Mucosa of gallbladder (tissue), 1 donor: ENCODE results near the gene GRIK1. TPM values are rescaled to one million over a fixed set of nuclear protein-coding genes. Genes with fewer than 3 reads are reported as not detected.
"Not testable (repeated sequence)": the region's sequence is repeated elsewhere in the genome, so short reads cannot be mapped to it uniquely, and the experiment has no call there.

Experiments
- DNase-seq: peaks from one replicate; pipeline ENCODE4 v3.0.0-alpha.2; 2020; ENCODE audit warnings: low spot score
- total RNA-seq: library from RNA; stranded (reverse); gene quantifications from one replicate; pipeline ENCODE4 v1.2.1, GENCODE V29; 2021
- donor health status: DM: no; HTN: no; CAD: no.

GRIK1 gene
- total RNA-seq, 1 donor from 2014 or later = not detected

DNA sequence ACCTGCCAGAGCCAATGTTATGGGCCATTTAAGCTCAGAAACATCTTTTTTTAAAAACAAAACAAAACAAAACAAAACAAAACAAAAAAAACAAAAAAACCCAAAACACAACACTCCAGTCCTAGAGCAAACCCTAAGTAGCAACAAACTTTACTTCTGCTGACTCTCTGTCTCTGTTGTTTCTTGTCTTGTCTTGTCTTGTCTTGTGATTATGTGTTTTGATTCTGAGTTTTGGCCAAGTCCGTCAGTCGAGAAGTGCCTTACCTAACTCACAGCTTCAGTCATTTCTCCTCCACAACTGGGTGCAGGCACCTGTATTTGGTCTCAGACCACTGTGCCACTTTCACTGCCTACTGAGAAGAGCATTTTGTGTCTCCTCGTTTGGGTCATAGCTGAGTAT is 333.2 kb downstream of the GRIK1 start:
- DNase-seq = no peak

DNA sequence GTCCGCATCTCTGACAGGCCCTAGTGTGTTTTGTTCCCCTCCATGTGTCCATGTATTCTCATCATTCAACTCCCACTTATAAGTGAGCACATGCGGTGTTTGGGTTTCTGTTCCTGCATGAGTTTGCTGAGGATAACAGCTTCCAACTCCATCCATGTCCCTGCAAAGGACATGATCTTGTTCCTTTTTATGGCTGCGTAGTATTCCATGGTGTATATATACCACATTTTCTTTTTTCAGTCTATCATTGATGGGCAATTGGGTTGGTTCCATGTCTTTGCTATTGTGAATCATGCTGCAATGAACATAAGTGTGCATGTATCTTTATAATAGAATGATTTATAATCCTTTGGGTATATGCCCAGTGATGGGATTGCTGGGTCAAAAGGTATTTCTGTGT is 334.6 kb downstream of the GRIK1 start:
- not testable (repeated sequence) for DNase-seq

DNA sequence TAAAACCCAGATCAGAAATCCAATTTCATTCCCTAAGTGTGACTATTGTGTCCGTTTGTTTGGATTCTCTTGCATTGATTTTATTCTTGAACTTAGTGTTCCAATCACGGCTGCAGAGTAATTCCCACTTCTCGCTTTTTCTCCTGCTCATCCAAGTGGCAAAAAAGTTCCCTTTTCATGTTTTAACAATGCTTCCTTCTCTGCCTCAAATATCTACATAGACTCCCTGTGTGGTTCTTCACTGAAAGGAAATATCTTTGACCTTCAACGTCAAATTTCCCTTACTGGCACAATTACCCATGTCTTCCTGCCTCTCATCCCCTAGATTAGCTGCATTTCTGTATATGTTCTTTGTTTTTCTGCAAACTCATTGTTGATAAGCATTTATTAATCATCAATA is 335.7 kb downstream of the GRIK1 start:
- DNase-seq = no peak

DNA sequence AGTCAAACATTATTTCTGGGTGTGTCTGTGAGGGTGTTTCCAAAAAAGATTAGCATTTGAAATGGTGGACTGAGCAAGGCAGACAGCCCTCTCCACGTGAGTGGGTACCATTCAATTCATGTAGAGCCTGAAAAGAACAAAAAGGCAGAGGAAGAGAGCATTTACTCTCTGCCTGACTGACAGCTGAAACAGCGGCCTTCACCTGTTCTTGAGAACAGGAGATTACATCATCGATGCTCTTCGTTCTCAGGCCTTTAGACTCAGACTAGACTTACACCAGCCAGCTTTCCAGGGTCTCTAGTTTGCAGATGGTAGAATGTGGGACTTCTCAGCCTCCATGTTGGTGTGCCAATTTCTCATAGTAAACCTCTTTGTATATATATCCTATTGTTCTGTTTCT is 338.7 kb downstream of the GRIK1 start:
- no peak for DNase-seq

DNA sequence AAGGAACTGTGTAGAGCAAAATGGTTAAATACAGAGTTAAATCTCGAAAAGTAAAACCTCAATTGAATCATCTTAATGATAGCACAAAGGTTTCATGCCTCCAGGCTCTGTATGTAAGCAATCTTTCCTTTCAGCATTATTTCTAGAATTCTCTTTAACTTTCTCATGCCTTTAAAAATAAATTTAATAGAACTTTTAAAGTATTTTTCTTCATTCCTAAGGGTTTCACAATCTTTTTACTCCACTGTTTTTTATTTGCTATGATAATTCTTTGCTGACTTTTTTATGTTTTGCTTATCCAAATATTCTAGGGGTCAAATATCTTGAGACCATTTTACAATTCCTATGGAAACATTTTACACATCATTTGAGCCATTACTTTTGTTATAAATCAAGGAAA is 353.1 kb downstream of the GRIK1 start:
- DNase-seq = no peak

DNA sequence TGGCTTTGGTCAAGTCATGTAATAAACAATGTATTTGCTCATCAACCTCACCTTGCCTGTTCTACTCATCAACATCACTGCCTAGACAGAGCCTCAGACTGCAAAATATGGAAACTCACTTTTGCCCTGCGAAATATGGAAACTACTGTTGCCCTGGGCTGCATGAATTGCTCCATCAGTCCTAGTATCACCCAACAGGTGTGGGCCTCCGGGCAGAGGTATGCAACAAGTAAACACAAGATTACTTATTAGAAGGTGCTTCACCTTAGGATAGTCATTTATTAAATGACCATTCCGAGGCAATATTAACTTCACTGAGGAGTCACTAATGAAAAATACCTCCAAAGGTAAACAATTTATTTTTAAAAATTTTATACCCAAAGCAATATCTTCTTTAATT is 354.3 kb downstream of the GRIK1 start:
- peak; percentile 47 for DNase-seq

DNA sequence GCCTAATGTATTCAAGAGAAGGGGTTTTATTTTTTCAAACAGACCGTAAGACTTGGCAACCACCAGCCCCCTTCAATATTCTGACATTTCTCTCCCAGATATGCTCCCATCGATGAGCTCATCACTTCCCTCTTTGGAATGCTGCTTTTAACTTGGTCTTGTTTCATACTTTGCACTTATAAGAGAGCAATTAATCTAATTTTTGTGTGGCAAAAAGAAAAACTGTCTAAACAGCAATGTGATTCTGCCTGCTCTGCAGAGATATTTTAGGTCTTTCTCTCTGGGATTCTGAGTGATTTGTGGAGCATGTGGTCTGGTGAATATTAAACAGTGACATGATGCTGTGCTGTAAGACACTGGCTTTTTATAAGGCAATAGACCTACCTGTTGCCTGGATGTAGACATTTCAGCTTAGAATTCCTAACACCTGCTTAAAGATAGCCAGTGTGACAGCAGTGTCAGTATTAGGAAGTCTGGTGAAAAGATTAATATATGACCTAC is 356.3 kb downstream of the GRIK1 start:
- no peak for DNase-seq

DNA sequence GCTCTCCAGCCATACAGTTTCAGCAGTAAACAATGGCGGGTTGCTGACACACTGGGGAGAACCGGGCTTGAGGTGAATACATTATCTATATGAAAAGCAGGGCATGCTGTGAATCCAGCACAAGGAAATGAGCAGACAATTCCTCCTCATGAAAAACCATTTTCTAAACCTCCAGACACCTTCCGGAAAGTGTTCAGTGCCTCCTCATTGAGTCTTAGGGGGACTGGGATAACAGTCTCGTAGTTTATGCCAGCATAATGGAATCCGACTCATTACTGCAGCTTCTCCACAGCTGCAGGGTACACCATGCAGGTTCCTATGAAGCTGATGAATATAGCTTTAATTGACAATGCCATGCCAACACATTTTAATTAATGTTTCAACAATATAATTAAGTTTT is 356.9 kb downstream of the GRIK1 start:
- no peak for DNase-seq

DNA sequence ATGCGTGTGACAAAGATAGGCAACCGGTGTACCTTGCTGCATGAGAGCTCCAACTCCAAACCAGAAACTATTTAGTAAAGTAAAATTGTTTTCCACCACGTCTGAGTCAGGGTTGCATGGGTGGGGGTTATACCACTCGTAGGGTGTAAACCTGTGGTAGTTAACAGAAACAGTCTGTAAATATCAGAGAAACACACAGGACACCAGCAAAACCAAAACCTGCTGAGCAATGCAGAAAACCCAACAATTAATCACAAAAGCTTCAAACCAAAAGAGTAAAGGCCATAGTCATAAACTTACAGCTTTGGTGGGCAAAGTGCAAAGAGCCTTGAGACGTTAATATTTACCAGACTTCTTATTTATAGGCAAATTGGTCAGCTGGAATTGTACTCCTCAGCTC is 358.4 kb downstream of the GRIK1 start:
- DNase-seq = no peak

DNA sequence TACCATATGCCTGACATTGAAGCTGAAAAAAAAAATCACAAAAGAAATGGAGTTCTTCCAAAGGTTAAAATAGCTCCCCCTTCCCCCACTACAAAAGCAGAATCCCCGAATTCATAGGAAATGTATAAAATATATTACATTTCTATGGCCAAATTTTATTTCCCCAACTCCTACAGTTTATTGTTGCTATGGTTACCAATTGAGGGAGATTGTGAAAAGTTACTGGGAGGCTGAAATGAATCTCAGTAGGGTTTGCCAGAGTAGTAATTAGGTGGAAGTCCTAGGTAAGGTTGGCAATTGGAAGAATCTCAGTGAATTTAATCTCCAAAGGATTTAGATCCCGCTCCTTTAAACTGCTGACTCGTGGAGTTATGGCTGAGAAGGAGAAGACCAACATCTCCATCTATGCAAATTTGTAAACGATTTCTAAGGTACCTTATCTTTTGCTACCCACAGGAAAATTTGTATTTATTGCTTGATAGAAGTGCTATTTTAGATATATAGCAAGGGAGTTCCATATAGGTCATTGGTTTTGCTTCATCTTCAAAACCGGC is 359.0 kb downstream of the GRIK1 start:
- DNase-seq = no peak

DNA sequence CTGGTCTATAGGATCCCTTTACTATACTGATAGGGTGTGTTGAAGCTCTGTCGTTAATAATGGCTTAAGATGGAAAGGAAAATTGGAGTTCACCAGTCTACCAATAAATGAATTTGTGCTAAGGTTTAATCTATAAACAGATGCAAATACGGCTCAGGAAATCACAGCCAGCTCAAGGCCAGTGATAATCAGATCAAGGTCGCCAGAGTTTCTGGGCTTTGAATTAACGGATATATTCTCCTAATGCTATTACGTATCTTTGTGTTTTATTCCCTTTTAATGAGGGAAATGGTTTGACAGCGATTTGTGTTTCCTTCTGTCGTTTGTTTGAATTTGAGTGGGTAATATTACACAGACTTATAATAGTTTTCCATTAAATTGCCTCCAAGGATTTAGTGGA is 361.5 kb downstream of the GRIK1 start:
- no peak for DNase-seq

DNA sequence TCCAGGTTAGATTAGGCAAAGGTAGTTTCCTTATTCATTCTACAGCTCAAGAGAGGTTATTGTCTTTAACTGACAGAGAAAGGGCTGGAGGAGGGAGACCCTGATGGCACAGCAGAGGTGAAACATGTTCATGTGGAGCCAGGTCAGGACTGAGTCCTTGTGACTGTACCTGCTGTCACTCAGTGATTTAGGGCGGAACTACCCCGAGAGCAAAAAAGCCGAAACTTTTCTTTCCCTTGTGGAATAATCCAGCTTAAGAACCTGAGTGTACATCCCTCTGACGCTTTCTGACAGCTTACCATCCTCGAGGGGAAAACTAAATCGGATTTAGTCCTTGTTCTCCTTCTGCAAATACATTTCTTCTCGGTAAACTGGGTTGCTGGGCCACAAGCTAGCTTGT is 367.8 kb downstream of the GRIK1 start:
- no peak for DNase-seq

DNA sequence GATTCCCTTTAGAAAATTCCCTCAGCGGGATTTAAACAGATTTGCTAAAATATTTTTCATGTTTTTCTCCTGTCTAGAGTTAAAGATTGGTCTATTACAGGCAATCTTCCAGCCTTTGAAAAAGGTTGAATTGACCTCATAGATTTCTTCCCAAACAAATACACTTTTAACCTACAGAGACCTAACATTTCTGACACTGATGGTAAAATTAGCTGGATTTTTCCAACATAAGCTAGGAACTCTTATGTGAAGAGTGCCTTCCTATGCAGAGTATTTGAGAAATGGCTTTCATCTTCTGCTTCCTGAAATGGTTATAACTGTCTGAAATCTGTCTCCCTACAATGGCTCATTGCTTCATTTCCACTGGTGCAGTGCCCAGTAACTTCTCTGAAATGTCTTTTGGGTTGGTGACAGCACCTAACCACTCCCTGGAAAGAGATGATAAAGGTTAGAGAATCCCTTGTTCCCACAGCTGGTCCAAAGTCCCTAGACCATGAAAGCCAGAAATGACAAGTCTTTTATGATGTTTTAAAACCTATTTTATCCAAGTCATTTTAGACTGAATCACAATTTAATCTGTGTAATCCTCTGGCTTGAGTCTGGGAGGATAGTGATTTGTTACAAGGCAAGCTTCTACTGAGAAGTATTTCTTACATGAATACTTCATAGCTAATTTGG is 371.6 kb downstream of the GRIK1 start:
- DNase-seq = no peak

DNA sequence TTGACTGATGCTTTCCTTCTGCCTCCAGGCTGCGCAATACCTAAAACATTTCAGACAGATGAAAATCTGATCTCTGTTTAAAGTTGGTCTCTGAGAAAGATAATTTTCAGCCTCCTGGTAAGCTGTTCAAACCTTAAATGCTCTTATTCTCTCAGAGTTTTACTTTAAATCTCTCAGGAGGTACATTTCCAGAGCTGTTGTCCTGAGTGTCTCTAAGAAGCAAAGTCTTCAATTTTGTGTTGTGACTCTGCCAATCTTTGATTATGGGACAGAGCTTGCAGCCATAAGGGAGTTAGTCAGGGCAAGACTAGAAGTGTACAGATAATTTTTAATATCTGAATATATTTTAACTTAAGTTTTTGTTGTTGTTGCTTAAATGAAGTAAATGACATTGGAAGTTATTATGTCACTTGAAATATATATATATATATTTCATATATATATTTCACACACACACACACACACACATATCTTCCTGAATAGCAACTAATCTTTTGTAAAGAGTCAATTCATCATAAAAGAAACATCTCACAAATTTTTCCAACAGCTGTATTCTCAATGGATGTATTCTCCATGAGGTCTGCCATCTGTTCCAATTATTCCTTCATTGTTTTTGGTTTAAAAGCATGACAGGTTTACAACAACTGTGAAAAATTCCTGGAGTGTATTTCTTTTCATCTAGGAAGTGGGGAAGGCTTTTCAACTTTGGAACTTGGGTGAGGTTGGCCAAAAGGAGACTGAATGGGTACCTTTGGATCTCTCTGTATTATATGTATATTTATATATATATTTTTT is 381.7 kb downstream of the GRIK1 start:
- DNase-seq = no peak

DNA sequence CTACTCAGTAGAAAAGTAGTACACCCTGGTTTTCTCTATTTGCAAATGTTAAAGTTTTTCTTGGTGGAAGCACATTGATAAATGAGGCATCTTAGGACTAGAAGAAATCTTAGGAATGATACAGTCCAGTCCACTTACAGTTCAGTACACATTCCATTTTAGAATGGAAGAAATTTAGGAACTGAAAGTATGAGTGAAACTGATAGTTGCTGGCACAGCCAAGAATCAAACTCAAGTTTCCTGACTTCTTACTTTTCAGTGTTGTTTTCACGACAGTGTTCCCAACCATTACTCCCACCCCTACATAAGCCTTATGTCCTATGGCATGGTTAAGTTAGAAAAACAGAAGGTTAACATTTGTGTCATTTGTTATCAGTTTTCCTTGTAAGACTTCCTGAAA is 382.6 kb downstream of the GRIK1 start:
- no peak for DNase-seq

DNA sequence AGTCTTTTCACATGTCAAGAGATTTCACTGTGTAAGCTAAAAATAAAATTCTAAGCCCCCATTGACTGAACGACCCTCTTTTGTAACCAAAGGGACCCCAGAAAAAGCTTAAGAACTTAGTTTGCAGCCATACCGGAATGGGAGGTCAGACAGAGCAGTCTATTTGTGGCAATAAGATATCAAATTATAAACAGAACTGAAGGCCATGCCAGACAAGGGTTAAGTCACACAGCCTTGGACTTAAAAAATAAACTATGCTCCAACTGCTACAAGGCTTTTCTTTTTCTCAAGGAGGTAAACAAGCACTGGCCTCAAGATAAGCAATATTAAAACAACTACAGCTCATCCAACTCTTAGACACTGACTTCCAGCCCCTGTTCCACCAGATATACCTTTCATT is 384.2 kb downstream of the GRIK1 start:
- no peak for DNase-seq

DNA sequence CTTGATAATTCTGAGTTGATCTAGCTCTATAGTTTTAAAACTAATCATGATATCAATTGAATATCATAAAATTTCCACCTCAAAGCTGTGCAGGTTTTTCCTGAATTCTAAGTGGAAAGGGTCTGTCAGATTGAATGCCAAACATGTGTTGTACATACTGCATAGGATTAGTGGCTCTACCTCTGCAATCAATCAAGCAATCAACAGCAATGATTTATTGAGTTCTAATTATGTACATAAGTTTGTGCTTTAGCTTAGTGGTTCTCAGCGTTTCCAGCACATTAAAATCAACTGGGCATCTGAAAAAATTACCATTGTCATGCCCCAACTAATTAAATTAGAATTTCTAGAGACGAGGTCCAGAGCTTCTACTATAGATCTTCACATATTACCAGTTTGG is 389.6 kb downstream of the GRIK1 start:
- DNase-seq = no peak

DNA sequence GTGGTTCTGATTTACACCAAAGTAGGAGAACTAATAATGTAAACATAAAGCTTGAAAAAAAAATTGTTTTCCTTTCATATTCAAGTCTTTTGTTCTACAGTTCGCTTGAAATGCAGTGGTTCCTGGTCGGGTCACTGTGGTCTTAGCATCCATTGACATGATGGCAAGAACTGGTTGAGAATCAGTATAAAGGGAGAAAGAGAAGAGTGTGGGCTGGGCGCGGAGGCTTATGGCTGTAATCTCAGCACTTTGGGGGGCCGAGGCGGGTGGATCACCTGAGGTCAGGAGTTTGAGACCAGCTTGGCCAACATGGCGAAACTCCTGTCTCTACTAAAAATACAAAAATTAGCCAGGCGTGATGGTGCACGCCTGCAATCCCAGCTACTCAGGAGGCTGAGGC is 390.2 kb downstream of the GRIK1 start:
- no peak for DNase-seq

DNA sequence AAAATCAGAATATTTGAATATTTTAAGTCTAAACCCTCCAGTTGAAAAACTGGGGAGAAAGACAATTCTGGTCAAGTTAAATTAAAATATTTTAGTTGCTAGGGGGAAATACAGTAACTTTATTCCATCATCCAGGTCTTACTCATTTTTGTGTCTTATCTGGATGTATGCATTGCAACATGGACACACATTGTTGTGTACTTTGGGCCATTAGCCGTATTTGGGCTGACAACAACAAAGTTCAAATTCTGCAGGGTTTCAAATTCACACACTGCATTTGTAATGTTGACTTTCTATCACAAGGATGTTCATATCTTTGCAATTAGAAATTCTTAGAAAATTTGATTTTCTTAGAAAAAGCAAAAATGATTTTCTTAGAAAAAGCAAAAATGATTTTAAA is 391.8 kb downstream of the GRIK1 start:
- DNase-seq = no peak

DNA sequence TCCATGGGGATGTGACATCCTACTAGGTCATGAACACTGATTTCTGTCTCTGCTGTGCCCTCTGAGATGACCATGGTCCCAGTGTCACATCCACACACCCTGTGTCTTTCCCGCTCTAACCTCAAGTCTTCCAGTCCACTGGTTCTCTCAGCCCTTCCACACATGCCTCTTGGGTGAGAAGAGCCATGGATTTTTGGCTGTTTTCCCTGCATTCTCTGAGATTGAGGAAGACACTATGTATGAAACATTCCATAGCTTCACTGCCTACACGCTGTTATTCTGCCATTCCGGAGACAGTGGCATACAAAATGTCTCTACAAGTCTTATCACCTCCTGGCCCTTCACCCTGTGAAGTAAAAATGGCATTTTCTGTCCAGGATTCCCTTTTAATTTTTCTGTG is 393.7 kb downstream of the GRIK1 start:
- DNase-seq = no peak

DNA sequence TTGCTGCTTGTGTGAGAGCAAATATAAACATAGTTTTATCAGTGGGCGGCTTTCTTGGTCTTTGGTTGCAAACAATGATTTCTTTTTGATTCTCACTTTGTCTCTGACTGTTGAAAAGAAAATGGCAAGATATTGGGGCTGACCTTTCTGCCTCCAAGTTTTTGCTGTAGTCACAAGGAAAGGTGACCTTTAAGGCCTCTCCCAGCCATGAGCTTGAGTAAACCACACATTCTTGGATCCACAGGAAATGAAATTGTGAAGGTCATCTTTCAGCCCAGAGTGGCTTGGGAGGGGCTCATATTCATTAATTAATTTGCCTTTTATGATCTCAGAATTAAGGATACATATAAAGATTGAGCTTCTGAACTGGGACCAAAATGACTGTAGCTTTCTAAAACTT is 399.5 kb downstream of the GRIK1 start:
- no peak for DNase-seq

DNA sequence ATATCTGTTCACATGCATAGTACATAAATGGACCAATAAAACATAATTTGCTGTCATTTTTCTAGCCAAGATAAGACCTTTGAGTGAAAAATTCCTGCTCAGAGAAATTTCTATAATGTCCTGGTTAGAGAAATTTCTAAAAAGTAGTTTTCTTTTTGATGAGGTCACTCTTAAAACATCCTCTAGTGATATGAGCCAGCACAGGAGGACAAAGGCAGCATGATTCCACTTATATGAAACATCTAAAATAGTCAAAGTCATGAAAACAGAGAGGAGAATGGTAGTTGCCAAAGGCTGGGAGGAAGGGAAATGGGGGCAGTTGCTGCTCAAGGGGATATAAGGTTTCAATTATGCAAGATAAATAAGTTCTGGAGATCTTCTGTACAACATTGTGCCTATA is 401.7 kb downstream of the GRIK1 start:
- no peak for DNase-seq

DNA sequence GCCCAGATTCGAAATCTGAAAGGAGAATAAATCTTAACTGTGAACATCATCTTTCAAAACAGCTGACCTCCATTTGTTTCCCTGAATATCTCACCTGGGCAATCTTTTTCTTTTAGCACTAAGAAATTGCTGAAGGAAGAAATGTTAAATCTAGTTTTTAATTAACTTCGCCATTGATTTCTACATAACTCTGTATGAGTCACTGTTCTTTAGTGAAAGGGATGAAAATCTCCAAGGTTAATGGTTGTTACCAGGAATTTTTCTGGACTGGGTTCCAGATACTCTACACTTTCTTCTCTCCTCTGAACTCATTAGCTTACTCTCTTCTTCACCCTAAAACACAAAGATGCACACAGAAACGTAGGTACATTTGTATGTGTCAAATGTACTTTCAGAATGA is 405.3 kb downstream of the GRIK1 start:
- no peak for DNase-seq
